GM15510 (cell line): Measurements from ENCODE around the gene NDE1.
A peak's percentile ranks its signal among the peaks of the same experiment; 100 is the strongest.

Experiments
- POLR2A ChIP-seq: IDR thresholded peaks from 3 replicates; pipeline ENCODE4 v1.6.1; 2011; ENCODE audit warnings: borderline replicate concordance; ENCODE audit not compliant: insufficient read length; ENCODE audit errors: extremely low read depth

The NDE1 gene

DNA sequence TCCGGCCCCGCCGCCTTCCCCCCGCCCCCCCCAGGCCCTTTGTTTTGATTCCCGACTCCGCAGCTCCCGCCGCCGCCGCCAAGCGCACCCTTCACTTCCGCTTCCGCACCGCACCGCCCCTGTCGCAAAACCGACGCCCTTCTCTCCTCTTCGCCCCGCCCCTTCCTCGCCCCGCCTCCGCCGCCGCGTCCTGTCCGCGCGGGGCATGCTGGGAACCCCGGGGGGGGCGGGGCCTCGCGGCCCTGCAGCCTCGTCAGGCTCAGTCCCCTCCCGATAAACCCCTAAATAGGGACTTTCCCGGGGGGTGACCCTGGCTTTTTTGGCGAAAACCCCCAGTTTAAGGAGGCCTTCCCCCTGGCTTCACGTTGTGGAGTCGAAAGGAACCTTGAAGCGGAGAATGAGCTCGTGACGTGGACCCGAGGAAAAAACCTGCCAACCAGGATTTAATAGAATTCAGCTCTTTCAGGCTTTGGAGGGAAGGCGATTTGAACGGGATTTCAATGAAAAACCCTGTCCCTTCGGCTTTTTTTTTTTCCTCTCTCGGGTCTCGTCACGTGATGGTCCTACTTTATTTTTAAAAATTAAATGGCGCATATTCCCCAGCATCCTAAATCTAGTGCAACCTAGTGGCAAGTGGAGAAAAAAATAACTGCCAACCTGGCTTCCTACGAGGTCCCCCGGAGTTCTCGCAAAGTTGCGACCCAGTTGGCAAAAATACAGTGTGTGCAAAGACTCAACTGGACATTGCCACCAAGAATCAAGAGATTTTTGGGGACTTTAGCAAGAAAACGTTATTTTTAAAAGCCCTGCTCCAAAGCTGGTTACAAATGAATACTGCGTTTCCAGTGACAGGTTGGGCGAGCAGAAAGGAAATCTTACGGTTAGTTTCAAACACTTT, 6.7 kb upstream of the NDE1 start, which contains the start of gene MARF1:
Gene MARF1 (minus strand): TSS at position 107 of the 898 bp plus-strand sequence. CDS start 3,921 bp downstream, outside the sequence.
- peak; percentile 68 for TF ChIP-seq POLR2A

DNA sequence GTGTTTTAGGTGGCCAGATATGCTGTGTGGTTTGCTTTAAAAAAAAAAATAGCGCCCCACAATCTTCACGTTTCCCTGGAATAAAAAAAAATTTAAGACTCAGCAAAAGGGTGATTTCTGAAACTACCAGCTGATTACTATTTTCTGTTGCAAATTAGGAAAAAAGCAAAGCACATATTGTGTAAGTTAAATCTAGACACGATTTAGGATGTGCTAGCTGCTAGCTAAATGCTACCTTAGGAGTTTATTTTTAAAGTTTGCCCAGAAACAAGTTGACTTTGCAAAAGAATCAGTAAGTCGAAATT, 6.1 kb upstream of the NDE1 start:
- TF ChIP-seq POLR2A = no peak

DNA sequence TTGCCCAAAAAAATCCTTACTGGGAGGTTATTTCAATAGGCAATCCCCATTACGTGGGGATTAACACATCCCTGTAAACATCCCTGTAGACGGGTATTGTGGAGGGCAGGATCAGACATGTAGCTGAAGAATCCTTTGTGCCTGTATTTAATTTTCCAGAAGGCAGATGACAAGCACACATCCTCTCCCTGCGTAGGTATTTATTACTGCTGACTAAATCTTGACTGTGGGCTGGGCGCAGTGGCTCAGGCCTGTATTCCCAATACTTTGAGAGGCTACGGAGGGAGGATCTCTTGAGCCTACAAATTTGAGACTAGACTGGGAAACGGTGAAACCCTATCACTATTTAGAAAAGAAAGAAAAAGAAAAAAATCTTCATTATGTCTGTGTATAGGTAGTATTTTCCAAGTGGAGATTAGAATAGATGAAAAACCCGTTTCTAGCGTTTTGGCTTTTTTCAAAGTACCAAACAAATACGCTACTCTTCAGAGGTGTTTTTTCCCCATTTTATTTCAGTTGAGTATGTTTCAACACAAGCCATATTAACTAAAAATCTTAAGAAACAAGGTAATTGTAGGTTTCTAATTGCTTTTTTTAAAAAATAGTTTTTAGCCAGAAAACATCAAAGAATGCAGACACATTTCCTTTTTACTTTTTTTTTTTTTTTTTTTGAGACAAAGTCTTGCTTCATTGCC, 5.6 kb upstream of the NDE1 start:
- no peak for TF ChIP-seq POLR2A

DNA sequence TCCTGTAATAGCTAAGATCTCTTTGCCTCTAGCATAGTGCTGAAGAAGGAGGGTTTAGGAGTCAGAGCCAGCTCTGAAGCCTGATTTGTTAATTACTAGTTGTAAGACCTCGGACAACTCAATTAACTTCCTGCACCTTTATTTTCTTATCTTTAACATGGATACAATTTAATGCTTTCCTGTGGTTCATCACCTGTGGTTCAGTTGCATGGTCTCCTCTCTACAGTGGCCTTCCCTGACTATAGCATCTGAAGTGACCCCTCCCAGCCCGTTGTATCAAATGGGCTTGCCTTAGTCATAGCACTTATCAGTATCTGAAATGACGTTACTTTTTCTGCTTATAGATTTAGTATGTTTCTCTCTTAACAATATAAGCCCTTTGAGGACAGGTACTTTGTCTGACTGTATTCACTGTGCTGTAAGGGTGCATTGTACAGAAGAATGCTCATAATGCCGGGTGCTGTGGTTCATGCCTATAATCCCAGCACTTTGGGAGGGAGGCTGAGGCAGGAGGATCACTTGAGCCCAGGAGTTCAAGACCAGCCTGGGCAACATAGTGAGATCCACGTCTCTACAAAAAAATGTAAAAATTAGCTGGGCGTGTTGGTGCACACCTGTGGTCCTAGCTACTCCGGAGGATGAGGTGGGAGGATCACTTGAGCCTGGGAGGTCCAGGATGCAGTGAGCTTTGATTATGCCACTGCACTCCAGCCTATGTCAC, 2.6 kb upstream of the NDE1 start:
- no peak for TF ChIP-seq POLR2A

DNA sequence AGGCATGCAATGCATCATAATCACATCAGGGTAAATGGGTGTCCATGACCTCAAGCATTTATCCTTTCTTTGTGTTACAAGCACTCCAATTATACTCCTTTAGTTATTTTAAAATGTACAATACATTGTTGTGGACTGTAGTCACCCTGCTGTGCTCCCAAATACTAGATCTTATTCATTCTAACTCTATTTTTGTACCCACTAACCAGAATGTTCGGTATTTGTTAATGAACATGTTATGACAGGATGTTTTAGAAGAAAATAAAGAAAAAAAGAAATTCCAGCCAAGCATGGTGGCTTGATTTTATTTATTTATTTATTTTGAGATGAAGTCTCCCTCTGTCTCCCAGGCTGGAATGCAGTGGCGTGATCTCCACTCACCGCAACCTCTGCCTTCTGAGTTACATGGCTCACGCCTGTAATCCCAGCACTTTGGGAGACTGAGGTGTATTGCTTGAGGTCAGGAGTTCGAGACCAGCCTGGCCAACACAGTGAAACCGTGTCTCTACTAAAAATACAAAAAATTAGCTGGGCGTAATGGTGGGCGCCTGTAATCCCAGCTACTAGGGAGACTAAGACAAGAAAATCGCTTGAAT, 1.8 kb upstream of the NDE1 start:
- no peak for TF ChIP-seq POLR2A

DNA sequence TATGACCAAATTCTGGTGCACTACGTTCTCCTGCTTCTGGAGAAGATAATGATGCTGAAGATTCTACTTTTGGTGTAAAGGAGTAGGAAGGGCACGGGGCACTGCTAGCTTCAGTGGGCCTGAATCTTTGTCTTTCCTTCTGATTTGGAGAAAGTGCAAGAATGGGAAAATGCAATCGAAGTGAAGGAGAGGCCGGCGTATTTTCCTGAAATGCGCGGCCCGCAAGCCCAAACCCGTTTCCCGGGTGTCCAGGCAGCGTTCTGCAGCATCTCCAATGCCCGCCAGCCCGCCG, 372 bp upstream of the NDE1 start:
- no peak for TF ChIP-seq POLR2A

DNA sequence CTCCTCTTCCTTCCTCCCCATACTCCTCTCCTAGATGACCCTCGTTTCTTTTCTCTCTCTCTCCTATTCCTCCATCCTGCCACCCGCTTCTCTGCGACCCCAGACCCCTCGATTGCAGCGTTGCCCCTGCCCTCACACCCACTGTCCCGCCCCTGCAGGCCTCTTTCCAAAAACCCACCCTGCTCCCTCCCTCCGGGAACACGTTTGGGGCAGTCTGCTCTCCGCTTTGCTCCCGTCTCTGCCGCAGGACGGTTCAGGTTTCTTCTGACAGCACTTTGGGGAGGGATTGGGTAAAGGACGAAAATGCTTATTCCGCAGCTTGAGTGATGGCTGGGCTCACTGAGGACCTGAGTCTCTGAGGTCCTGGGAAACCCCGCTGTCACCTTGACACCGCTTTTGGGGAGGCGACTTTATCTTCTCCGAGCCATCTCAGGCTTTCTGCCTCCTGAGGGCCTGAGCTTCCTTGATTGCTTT, 690 bp downstream of the NDE1 start:
- no peak for TF ChIP-seq POLR2A

DNA sequence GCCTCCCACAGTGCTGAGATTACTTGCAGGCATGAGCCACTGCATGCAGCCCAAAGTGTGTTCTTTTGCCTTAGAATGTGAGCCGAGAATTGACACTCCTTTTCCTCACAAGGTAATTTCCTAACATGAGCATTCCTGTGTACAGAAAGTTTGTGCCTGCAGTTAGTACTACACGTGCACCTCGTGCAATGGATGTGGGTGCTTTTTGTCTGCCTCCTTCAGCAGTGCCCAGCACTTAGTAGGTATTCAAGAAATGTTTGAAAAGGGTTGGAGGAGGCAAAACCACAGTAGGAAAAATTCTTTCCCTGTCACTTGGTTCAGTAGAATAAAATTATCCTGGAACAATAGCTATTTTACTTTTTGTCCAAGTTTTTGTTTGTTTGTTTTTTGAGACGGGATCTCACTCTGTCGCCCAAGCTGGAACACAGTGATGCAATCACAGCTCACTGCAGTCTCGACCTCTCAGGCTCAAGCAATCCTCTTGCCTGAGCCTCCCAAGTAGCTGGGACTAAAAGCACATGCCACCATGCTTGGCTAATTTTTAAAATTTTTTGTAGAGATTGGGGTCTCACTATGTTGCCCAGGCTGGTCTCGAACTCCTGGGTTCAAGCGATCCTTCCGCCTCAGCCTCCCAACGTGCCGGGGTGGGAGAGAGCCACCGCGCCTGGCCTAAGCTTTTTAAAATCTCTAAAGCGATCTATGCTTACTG, 2.4 kb downstream of the NDE1 start:
- no peak for TF ChIP-seq POLR2A

DNA sequence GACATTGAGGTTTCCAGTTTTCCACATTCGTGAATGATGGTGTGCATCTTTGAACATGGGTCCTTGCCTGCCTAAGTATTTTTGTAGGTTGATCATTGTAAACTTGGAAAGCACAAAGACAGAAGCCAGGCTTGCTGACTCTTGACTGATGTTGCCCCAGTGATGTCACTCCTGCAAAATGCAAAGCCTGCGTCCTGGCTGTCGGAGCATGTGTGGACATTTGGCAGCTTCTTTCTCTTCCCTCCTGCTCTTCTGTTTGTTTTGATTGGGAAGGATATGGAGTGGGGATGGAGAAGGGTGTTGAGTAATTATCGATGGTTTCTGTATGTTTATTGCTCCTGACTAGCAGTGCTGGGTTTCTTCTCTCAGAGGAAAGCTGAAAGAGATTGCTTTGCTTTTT, 3.2 kb downstream of the NDE1 start:
- TF ChIP-seq POLR2A = no peak

DNA sequence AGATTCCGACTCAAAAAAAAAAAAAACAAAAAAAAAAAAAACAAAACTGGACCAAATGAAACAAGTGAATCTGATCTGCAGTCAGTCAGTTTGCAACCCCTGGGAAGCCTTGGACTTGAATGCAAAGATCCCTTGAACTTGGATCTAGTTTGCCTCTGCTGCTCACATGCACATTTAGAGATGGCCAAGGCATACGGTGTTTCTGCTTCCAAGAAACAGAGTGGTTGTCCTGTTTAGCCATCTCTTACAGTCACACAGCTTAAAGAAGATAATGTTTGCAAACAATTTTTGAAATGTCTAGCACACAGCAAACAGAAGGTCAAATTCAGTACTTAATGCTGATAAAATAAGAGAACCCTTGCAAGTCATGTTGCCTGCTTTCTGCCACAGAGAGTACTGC, 4.5 kb downstream of the NDE1 start:
- no peak for TF ChIP-seq POLR2A

DNA sequence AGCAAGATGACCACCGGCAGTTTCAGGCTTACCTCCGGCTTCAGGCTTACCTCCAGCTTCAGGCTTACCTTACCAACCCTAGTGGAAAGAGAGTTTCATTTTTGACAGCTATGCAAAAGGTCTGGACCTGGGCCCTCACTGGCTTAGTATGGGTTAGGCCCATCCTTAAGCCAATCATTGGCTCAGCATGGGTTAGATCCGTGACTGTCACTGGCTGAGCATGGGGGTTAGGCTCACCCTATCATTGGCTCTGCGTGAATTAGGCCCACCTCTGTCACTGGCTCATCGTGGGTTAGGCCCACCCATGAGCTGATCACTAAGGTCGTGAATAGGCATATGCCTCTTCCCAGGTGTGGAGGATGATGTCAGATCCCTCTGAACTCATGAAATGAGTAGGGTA, 8.1 kb downstream of the NDE1 start:
- no peak for TF ChIP-seq POLR2A

DNA sequence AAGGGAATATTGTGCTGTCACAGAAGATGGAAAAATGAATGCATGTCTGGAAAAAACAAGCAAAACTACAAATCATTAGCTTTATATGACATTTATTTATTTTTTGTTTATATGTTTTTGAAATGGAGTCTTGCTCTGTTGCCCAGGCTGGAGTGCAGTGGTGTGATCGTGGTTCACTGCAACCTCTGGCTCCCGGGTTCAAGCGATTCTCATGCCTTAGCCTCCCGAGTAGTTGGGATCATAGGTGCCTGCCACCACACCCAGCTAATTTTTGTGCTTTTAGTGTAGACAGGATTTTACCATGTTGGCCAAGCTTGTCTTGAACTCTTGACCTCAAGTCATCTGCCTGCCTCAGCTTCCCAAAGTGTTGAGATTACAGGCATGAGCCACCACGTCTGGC, 8.5 kb downstream of the NDE1 start:
- TF ChIP-seq POLR2A = no peak

DNA sequence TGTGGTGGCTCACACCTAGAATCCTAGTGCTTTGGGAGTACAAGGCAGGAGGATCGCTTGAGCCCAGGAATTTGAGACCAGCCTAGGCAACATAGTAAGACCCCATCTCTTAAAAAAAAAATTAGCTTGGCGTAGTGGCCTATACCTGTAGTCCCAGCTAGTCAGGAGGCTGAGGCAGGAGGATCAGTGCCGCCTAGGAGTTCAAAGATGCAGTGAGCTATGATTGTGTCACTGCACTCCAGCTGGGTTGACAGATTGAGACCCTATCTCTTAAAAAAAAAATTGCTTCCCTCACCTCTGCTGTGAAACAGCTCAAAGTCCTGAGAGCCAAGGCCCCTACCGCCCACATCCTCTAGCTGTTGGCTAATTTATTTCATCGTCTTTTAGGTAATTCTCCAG, 10.2 kb downstream of the NDE1 start:
- TF ChIP-seq POLR2A = no peak

DNA sequence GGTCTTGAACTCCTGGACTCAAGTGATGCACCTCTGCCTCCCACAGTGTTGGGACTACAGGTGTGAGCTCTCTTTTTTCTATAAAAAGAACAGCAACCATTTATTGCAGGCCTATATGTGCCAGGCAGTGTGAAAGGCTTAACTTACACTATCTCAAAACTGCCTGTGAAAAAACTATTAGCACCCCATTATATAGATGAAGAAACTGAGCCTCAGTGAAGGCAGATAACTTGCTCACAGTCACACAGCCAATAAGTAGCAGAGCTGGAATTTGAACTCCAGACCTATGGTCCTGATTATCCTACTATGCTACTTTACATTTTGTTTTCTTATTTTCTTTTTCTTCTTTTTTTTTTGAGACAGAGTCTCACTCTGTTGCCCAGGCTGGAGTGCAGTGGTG, 15.1 kb downstream of the NDE1 start:
- TF ChIP-seq POLR2A = no peak
